Measurements from ENCODE around the gene SLC22A23. TPM values are rescaled to one million over a fixed set of nuclear protein-coding genes. Genes with fewer than 3 reads are reported as not detected.

Gene SLC22A23
- total RNA-seq, 4 donors from 2014 or later = 9.0 to 25.1 (median 13.9) TPM

DNA sequence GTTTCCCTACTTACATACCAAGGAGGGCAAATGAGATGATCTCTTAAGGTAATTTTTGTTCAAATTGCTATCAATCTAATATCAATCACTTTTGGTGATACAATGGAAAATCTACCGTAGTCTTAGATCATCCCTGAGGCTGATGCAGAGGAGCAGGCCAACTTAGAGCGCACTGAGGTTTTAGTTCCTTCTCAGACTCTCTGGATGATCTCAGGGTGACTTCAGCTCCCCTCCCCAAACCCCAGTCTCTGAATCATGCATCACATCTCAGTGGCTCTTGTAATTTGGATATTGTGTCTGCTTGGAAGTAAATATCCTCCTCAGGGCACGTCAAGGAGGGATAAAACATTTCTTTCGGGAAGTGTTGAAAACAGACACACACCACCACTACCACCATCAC lies 235.3 kb downstream of the SLC22A23 start:
- TF ChIP-seq, protein P1, sequence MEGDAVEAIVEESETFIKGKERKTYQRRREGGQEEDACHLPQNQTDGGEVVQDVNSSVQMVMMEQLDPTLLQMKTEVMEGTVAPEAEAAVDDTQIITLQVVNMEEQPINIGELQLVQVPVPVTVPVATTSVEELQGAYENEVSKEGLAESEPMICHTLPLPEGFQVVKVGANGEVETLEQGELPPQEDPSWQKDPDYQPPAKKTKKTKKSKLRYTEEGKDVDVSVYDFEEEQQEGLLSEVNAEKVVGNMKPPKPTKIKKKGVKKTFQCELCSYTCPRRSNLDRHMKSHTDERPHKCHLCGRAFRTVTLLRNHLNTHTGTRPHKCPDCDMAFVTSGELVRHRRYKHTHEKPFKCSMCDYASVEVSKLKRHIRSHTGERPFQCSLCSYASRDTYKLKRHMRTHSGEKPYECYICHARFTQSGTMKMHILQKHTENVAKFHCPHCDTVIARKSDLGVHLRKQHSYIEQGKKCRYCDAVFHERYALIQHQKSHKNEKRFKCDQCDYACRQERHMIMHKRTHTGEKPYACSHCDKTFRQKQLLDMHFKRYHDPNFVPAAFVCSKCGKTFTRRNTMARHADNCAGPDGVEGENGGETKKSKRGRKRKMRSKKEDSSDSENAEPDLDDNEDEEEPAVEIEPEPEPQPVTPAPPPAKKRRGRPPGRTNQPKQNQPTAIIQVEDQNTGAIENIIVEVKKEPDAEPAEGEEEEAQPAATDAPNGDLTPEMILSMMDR (IDR thresholded peaks at IDR 0.05; ENCODE audit: low read depth) = no peak

DNA sequence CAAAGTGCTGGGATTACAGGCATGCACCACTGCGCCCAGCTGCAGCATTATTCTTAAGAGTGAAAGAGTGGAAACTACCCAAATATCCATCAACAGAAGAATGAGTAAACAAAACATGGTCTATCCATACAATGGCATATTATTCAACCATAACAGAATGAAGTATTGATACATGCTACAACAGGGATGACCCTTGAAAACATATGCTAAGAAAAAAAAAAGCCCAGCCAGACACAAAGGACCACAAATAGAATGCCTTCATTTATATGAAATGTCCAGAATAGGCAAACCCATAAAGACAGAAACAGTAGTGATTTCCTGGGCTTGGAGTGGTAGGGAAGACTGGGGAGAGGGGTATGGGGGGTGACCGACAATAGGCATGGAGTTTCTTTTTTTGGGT lies 236.5 kb downstream of the SLC22A23 start:
- TF ChIP-seq, protein P1 (IDR thresholded peaks at IDR 0.05; ENCODE audit: low read depth) = no peak

Other genes with a start within 250 kb of the SLC22A23 start
- gene TUBB2B, start 229.4 kb downstream of the SLC22A23 start, total RNA-seq = 1 to 10 TPM; 1.0 to 3.4 (median 2.5) TPM
- gene PSMG4, start 198.1 kb downstream of the SLC22A23 start, total RNA-seq = 10 to 100 TPM; 13.9 to 30.0 (median 19.5) TPM